Muscle layer of colon (tissue), 2 donors: Measurements from ENCODE around the gene CA12.
"Not testable (repeated sequence)": the region's sequence is repeated elsewhere in the genome, so short reads cannot be mapped to it uniquely, and the experiment has no call there.

ENCODE experiments used
- H3K27ac ChIP-seq: one replicate; pipeline ENCODE4 v1.7.0; 2013; ENCODE audit warnings: low read depth, mild to moderate bottlenecking, low read length, moderate library complexity
- H3K27me3 ChIP-seq, 2 donors: one replicate each; pipeline ENCODE4 v1.7.0; 2013; ENCODE audit warnings: low read length in 2 of 2, mild to moderate bottlenecking in 2 of 2; ENCODE audit not compliant: insufficient read depth in 2 of 2, control insufficient read depth in 1 of 2
- H3K36me3 ChIP-seq: one replicate; pipeline ENCODE4 v1.7.0; 2013; ENCODE audit warnings: mild to moderate bottlenecking, low read length; ENCODE audit not compliant: insufficient read depth
- H3K4me1 ChIP-seq: one replicate; pipeline ENCODE4 v1.7.0; 2013; ENCODE audit warnings: mild to moderate bottlenecking, low read length; ENCODE audit not compliant: insufficient read depth
- H3K4me3 ChIP-seq, 2 donors: one replicate each; pipeline ENCODE4 v1.7.0; 2013; ENCODE audit warnings: low read length in 2 of 2, low read depth in 1 of 2, mild to moderate bottlenecking in 1 of 2, moderate library complexity in 1 of 2
- H3K9ac ChIP-seq: one replicate; pipeline ENCODE4 v1.7.0; 2013; ENCODE audit warnings: low read length
- H3K9me3 ChIP-seq: one replicate; pipeline ENCODE4 v1.7.0; 2013; ENCODE audit warnings: mild to moderate bottlenecking, low read length
- donor health status: abdominal sarcoma.
- donor health status: Adenocarcinoma of cecum.

CA12 gene

GRCh38 chr15:63351170-63351569 lies 30.5 kb downstream of the CA12 start:
- Histone ChIP-seq H3K4me1 (peaks cover 5% of the 10 kb centered on the region), H3K27ac (no peak overlapping the region), H3K9ac (no peak overlapping the region), H3K4me3 (no peak overlapping the region), H3K9me3 (no peaks in the 10 kb centered on the region), H3K27me3 (no peaks in the 10 kb centered on the region), H3K36me3 (no peaks in the 10 kb centered on the region)

DNA sequence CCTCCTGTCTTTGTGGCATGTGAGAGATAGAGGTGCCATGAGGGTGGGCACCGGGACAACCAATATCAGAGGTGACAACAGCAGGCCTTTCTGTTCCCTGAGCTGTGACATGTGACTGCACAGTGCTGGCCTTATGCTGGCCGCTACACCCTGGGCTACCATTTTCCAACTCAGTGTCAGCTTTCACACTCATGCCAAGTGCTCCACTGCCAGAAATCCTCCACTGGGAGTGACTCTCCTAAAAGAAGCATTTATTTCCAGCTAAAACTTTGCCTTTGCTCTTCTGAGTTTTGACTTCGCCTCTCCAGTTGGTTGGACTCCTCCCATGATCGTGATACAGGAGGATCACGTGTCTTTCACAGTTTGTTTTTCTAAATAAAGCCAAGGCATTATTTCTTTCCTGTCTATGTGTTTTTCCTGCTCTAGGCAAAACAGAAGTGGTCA lies 31.4 kb downstream of the CA12 start:
- Histone ChIP-seq H3K9me3 (no peaks in the 10 kb centered on the region), H3K4me3 (no peak overlapping the region), H3K9ac (no peak overlapping the region), H3K27me3 (no peaks in the 10 kb centered on the region), H3K27ac (no peak overlapping the region), H3K36me3 (no peaks in the 10 kb centered on the region), H3K4me1 (peaks cover 5% of the 10 kb centered on the region)

- H3K27me3 ChIP-seq, result no peaks in the 10 kb centered on the region
- H3K27ac ChIP-seq, result no peak overlapping the region
- peaks cover 5% of the 10 kb centered on the region for H3K4me1 ChIP-seq
- no peaks in the 10 kb centered on the region for H3K36me3 ChIP-seq
- H3K9ac ChIP-seq, result no peak overlapping the region
- H3K4me3 ChIP-seq, result no peak overlapping the region
- H3K9me3 ChIP-seq, result no peaks in the 10 kb centered on the region
Measured at GRCh38 chr15:63349621-63350020, 32.0 kb downstream of the CA12 start.

GRCh38 chr15:63349156-63349555 lies 32.5 kb downstream of the CA12 start:
- no peak overlapping the region for H3K9ac ChIP-seq
- no peak overlapping the region for H3K4me3 ChIP-seq
- no peaks in the 10 kb centered on the region for H3K9me3 ChIP-seq
- no peaks in the 10 kb centered on the region for H3K27me3 ChIP-seq
- H3K36me3 ChIP-seq, result no peaks in the 10 kb centered on the region
- peaks cover 5% of the 10 kb centered on the region for H3K4me1 ChIP-seq
- H3K27ac ChIP-seq, result no peak overlapping the region

- Histone ChIP-seq H3K9me3 (no peaks in the 10 kb centered on the region), H3K36me3 (no peaks in the 10 kb centered on the region), H3K27me3 (no peaks in the 10 kb centered on the region), H3K9ac (no peak overlapping the region), H3K4me1 (peaks cover 5% of the 10 kb centered on the region), H3K27ac (peak overlapping the region; percentile 56), H3K4me3 (no peak overlapping the region)
Measured at GRCh38 chr15:63348392-63348791, 33.3 kb downstream of the CA12 start.

- Histone ChIP-seq H3K27ac (no peak overlapping the region), H3K9me3 (no peaks in the 10 kb centered on the region)
Measured at GRCh38 chr15:63347074-63347857, 34.4 kb downstream of the CA12 start.

GRCh38 chr15:63345391-63345752 lies 36.3 kb downstream of the CA12 start:
- no peak overlapping the region for H3K4me3 ChIP-seq
- no peaks in the 10 kb centered on the region for H3K36me3 ChIP-seq
- no peaks in the 10 kb centered on the region for H3K27me3 ChIP-seq
- H3K4me1 ChIP-seq, result peaks cover 5% of the 10 kb centered on the region
- no peak overlapping the region for H3K9ac ChIP-seq
- no peak overlapping the region for H3K27ac ChIP-seq
- no peaks in the 10 kb centered on the region for H3K9me3 ChIP-seq

More at GRCh38 chr15:63347074-63347857, 34.4 kb downstream of the CA12 start:
- no peaks in the 10 kb centered on the region for H3K27me3 ChIP-seq
- H3K36me3 ChIP-seq, result no peaks in the 10 kb centered on the region
- H3K4me1 ChIP-seq, result peaks cover 5% of the 10 kb centered on the region
- no peak overlapping the region for H3K9ac ChIP-seq
- no peak overlapping the region for H3K4me3 ChIP-seq

DNA sequence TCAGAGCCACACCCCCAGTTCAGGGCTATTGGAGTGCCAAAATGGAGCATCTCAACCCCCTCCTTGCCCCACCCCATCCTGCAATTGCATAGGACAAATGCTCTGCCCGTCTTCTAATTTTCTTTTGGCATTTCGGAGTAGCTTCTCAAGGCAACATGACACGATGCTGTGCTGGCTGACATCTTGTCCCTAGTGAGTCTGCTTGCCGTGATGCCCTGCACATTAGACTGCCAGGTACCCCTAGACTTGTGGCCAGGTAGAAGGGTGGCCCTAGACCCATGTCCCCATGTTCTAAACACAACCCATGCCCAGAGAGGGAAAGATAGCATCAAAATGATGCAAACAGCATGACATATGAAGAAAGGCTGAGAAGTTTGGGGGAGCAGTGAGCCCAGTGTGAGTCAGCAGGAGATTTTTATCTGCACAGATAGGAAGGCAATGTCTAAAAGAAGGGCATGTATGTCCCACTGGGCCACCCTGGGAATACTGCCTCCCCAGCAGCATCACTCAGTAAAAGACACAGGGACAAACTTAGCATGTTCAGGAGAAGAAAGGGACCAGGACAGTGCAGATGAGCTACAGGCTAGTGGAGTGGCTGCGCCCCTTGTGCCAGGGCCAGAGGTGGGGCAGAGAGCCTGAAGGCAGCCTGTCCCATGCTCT lies 36.8 kb downstream of the CA12 start:
- H3K9ac ChIP-seq, result no peak overlapping the region
- H3K27ac ChIP-seq, result no peak overlapping the region
- no peak overlapping the region for H3K4me3 ChIP-seq
- no peaks in the 10 kb centered on the region for H3K9me3 ChIP-seq
- no peaks in the 10 kb centered on the region for H3K36me3 ChIP-seq
- no peaks in the 10 kb centered on the region for H3K27me3 ChIP-seq
- H3K4me1 ChIP-seq, result peaks cover 3% of the 10 kb centered on the region

- H3K27me3 ChIP-seq, H3K4me3 ChIP-seq, H3K4me1 ChIP-seq, H3K9ac ChIP-seq, H3K9me3 ChIP-seq, H3K27ac ChIP-seq, H3K36me3 ChIP-seq: not testable (repeated sequence)
Measured at GRCh38 chr15:63342996-63343562, 38.6 kb downstream of the CA12 start.

DNA sequence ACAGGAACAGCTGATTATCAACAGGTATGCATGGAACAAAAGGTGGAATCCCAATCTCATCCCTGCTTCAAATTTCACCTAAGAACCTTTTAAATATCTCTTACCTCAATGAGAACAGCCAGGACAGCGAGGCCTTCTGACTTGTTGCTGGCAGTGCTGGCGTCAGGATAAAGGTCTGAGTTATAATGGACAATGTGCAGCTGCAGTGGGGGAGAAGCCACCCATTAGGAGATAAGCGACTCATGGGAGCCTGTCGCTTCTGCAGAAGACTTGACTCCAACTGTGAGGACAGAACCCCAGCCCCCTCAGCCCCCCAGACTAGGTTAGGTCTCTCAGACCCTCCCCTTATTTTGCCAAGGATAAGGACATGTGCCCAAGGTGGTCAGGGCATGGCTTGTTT lies 39.7 kb downstream of the CA12 start:
- H3K4me1 ChIP-seq, result no peaks in the 10 kb centered on the region
- H3K27ac ChIP-seq, result no peak overlapping the region
- no peaks in the 10 kb centered on the region for H3K9me3 ChIP-seq
- no peak overlapping the region for H3K9ac ChIP-seq
- no peak overlapping the region for H3K4me3 ChIP-seq
- no peaks in the 10 kb centered on the region for H3K27me3 ChIP-seq
- H3K36me3 ChIP-seq, result no peaks in the 10 kb centered on the region

GRCh38 chr15:63340878-63341277 lies 40.8 kb downstream of the CA12 start:
- no peak overlapping the region for H3K9ac ChIP-seq
- no peaks in the 10 kb centered on the region for H3K9me3 ChIP-seq
- H3K4me3 ChIP-seq, result no peak overlapping the region
- H3K36me3 ChIP-seq, result no peaks in the 10 kb centered on the region
- H3K27ac ChIP-seq, result no peak overlapping the region
- no peaks in the 10 kb centered on the region for H3K27me3 ChIP-seq
- no peaks in the 10 kb centered on the region for H3K4me1 ChIP-seq
